Measurements from ENCODE around the gene KLHL25. TPM values are rescaled to one million over a fixed set of nuclear protein-coding genes. Genes with fewer than 3 reads are reported as not detected.
A peak's percentile ranks its signal among the peaks of the same experiment; 100 is the strongest.
"Not testable (repeated sequence)": the region's sequence is repeated elsewhere in the genome, so short reads cannot be mapped to it uniquely, and the experiment has no call there.

Gene KLHL25
- polyA plus RNA-seq, 1 donor = 5.6 TPM

DNA sequence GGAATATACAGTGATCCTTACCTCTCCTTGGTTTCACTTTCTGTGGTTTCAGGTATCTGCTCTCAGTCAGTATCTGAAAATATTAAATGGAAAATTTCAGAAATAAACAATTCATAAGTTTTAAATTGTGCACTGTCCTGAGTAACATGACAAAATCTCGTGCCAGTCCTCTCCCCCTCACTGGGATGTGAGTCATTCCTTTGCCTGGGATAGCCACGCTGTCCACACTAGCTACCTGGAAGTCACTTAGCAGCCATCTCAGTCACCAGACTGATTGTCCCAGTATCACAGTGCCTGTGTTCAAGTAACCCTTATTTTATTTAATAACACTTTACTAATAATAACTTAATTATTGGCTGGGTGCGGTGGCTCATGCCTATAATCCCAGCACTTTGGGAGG is 15.3 kb upstream of the KLHL25 start:
- no peak overlapping the region for H3K4me3 ChIP-seq (ENCODE audit: low read length)
- no peak for DNase-seq
- H3K9me3 ChIP-seq (ENCODE audit: control insufficient read depth, low read depth, low read length) = no peaks in the 10 kb centered on the region
- H3K36me3 ChIP-seq (ENCODE audit: control insufficient read depth, insufficient read depth, low read length) = no peaks in the 10 kb centered on the region
- no peaks in the 10 kb centered on the region for H3K27me3 ChIP-seq (ENCODE audit: control insufficient read depth, insufficient read depth, low read length)
- H3K4me1 ChIP-seq (ENCODE audit: control insufficient read depth, insufficient read depth, low read length) = no peaks in the 10 kb centered on the region
- no peak overlapping the region for H3K27ac ChIP-seq (ENCODE audit: low read length)
- WGBS (ENCODE audit: insufficient coverage, low lambda C conversion rate) = no CpG with 5 or more reads among the region's 3 CpGs

- Histone ChIP-seq H3K27ac (ENCODE audit: low read length) (no peak overlapping the region), H3K27me3 (ENCODE audit: control insufficient read depth, insufficient read depth, low read length) (no peaks in the 10 kb centered on the region)
- WGBS (ENCODE audit: insufficient coverage, low lambda C conversion rate) = no CpG with 5 or more reads among the region's 3 CpGs
These were observed 10.7 kb upstream of the KLHL25 start for GRCh38 chr15:85805420-85805819.

GRCh38 chr15:85804481-85805170 is 9.9 kb upstream of the KLHL25 start:
- H3K9me3 ChIP-seq (ENCODE audit: control insufficient read depth, low read depth, low read length) = no peaks in the 10 kb centered on the region
- DNase-seq = no peak
- H3K36me3 ChIP-seq (ENCODE audit: control insufficient read depth, insufficient read depth, low read length) = no peaks in the 10 kb centered on the region
- no peak overlapping the region for H3K4me3 ChIP-seq (ENCODE audit: low read length)
- no peaks in the 10 kb centered on the region for H3K4me1 ChIP-seq (ENCODE audit: control insufficient read depth, insufficient read depth, low read length)
- no peak overlapping the region for H3K27ac ChIP-seq (ENCODE audit: low read length)
- WGBS (ENCODE audit: insufficient coverage, low lambda C conversion rate) = 70% methylated on average over 2 of the region's 7 CpGs
- H3K27me3 ChIP-seq (ENCODE audit: control insufficient read depth, insufficient read depth, low read length) = no peaks in the 10 kb centered on the region

More at GRCh38 chr15:85805420-85805819, 10.7 kb upstream of the KLHL25 start:
- Histone ChIP-seq H3K4me1 (ENCODE audit: control insufficient read depth, insufficient read depth, low read length) (no peaks in the 10 kb centered on the region), H3K4me3 (ENCODE audit: low read length) (no peak overlapping the region), H3K36me3 (ENCODE audit: control insufficient read depth, insufficient read depth, low read length) (no peaks in the 10 kb centered on the region), H3K9me3 (ENCODE audit: control insufficient read depth, low read depth, low read length) (no peaks in the 10 kb centered on the region)
- no peak for DNase-seq

DNA sequence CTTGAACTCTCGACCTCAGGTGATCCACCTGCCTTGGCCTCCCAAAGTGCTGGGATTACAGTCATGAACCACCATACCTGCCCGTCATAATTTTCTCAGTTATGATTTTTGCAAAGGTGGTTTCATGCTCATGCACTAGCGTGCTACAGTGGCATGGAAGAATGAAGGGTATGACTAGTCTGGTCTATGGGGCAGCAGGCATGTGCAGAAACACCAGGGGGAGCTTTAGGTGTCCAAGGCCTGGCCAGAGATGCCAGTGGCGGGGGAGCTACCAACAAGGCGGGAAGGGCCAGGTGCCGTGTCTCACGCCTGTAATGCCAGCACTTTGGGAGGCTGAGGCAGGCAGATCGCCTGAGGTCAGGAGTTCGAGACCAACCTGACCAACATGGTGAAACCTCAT is 7.9 kb upstream of the KLHL25 start:
- H3K27me3 ChIP-seq (ENCODE audit: control insufficient read depth, insufficient read depth, low read length); H3K4me1 ChIP-seq (ENCODE audit: control insufficient read depth, insufficient read depth, low read length); DNase-seq; H3K27ac ChIP-seq (ENCODE audit: low read length); H3K9me3 ChIP-seq (ENCODE audit: control insufficient read depth, low read depth, low read length); H3K4me3 ChIP-seq (ENCODE audit: low read length); H3K36me3 ChIP-seq (ENCODE audit: control insufficient read depth, insufficient read depth, low read length): not testable (repeated sequence)
- WGBS (ENCODE audit: insufficient coverage, low lambda C conversion rate) = no CpG with 5 or more reads among the region's 9 CpGs

- no peak overlapping the region for H3K27ac ChIP-seq (ENCODE audit: low read length)
- WGBS (ENCODE audit: insufficient coverage, low lambda C conversion rate) = 83% methylated on average over 4 of the region's 9 CpGs
These were observed 5.9 kb upstream of the KLHL25 start for GRCh38 chr15:85800478-85801123.

GRCh38 chr15:85796371-85796770 is 1.6 kb upstream of the KLHL25 start:
- no CpG with 5 or more reads among the region's 7 CpGs for WGBS (ENCODE audit: insufficient coverage, low lambda C conversion rate)
- DNase-seq; H3K9me3 ChIP-seq (ENCODE audit: control insufficient read depth, low read depth, low read length); H3K27ac ChIP-seq (ENCODE audit: low read length); H3K27me3 ChIP-seq (ENCODE audit: control insufficient read depth, insufficient read depth, low read length); H3K4me3 ChIP-seq (ENCODE audit: low read length); H3K36me3 ChIP-seq (ENCODE audit: control insufficient read depth, insufficient read depth, low read length): not testable (repeated sequence)
- H3K4me1 ChIP-seq (ENCODE audit: control insufficient read depth, insufficient read depth, low read length) = peaks cover 16% of the 10 kb centered on the region

More at GRCh38 chr15:85800478-85801123, 5.9 kb upstream of the KLHL25 start:
- H3K9me3 ChIP-seq (ENCODE audit: control insufficient read depth, low read depth, low read length) = no peaks in the 10 kb centered on the region
- no peaks in the 10 kb centered on the region for H3K36me3 ChIP-seq (ENCODE audit: control insufficient read depth, insufficient read depth, low read length)
- peaks cover 5% of the 10 kb centered on the region for H3K4me1 ChIP-seq (ENCODE audit: control insufficient read depth, insufficient read depth, low read length)
- H3K4me3 ChIP-seq (ENCODE audit: low read length) = no peak overlapping the region
- H3K27me3 ChIP-seq (ENCODE audit: control insufficient read depth, insufficient read depth, low read length) = no peaks in the 10 kb centered on the region
- peak; percentile 38 to 65 for DNase-seq

DNA sequence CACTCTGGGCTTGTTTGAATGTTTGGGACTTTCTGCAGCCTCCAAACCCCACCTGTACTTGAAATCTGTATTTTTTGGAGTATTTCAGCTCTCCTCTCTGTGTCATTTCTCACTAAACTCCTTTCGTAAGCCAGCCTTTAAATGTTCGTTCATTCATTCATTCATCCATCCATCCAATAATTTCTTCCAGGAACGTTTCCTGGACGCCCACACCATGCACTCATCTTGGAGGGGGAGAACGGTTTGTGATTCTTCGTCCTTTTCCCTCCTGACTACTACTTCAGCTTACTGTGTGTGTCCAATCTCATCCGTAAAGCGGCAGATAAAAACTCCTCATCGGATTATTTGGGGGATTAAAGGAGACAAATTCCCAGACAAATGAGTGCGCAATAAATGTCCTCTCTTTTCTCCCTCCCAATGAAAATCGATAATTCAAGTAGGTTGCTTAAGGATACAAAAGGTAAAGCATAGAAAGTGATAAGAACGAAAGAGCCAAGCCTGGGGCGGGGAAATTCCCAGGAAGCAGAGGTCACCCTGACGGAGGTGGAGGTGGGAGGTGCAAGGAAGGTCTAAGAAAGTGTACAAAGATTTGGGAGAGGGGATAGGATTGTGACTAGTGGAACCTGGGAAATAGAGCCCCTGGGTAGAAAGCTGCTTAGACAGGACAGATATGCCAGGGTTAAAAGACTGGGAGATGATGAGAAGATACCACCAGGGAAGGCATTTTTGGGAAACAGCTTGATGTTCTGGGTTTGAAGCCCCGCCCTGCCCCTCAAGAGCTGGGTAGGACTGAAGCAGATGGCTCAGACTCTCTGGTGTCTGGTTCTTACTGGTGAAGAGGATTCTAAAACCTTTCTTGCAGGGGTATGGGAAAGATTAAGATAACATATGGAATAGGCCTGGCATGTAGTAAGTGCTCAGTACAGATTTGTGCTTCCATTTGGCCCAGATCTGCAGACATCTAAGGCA is 896 bp upstream of the KLHL25 start:
- Histone ChIP-seq H3K27me3 (ENCODE audit: control insufficient read depth, insufficient read depth, low read length) (no peaks in the 10 kb centered on the region), H3K36me3 (ENCODE audit: control insufficient read depth, insufficient read depth, low read length) (no peaks in the 10 kb centered on the region), H3K27ac (ENCODE audit: low read length) (peak overlapping the region; percentile 47), H3K4me3 (ENCODE audit: low read length) (peak overlapping the region; percentile 52), H3K9me3 (ENCODE audit: control insufficient read depth, low read depth, low read length) (no peaks in the 10 kb centered on the region), H3K4me1 (ENCODE audit: control insufficient read depth, insufficient read depth, low read length) (peaks cover 16% of the 10 kb centered on the region)
- peak in 1 of 2 donors; percentile 72 for DNase-seq
- 21% methylated on average over 5 of the region's 15 CpGs for WGBS (ENCODE audit: insufficient coverage, low lambda C conversion rate)

DNA sequence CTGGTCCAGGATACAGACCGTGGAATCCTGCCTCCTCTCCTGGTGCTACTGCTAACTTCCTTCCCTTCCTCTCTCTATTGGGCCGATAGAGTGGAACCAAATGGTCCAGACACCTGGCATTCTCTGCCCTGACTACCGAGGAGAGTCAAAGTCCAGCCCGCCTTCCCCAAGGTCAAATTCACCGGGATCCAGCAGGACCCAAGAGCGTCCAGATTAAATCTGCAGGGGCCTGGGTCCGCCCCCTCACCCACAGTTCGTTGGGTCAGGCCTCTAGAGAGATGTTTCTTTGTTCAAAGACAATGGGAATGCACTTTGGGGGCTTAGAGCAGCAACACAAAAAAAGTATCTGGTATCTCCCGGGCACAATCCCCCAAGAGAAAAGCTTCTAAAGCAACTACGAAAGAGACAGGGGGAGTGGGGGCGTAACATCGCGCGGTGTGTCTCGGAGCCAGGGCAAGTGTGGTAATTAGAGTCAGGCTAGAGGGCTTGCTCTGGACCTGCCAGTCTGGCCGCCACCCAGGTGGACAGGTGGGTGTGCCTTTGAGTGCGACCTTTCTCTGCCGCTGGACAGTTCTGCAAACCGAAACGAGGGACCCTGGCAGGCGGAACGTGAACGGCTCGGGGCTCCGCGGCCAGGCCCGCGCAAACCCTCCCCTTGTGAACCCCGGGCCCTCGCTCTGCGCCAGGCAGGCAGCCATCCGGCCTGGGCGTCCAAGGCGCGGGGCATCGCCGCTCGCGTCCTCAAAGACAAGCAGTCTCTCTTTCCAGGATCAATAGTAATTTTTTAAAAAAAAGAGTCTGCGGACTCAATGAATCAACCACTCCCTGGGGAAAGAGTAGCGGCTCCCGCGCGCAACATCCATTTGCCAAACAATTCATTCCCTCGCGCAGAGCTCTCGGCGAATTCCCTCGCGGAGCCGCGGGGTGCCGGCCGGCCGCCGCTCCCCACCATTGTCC is 806 bp downstream of the KLHL25 start:
- peak in 1 of 2 donors; percentile 60 for DNase-seq
- WGBS (ENCODE audit: insufficient coverage, low lambda C conversion rate) = no CpG with 5 or more reads among the region's 56 CpGs
- H3K27me3 ChIP-seq (ENCODE audit: control insufficient read depth, insufficient read depth, low read length) = no peaks in the 10 kb centered on the region
- H3K9me3 ChIP-seq (ENCODE audit: control insufficient read depth, low read depth, low read length) = no peaks in the 10 kb centered on the region
- H3K27ac ChIP-seq (ENCODE audit: low read length) = peak overlapping the region; percentile 80
- peaks cover 16% of the 10 kb centered on the region for H3K4me1 ChIP-seq (ENCODE audit: control insufficient read depth, insufficient read depth, low read length)
- H3K36me3 ChIP-seq (ENCODE audit: control insufficient read depth, insufficient read depth, low read length) = no peaks in the 10 kb centered on the region
- peak overlapping the region; percentile 69 for H3K4me3 ChIP-seq (ENCODE audit: low read length)

GRCh38 chr15:85792912-85793590 is 1.7 kb downstream of the KLHL25 start:
- H3K36me3 ChIP-seq (ENCODE audit: control insufficient read depth, insufficient read depth, low read length) = no peaks in the 10 kb centered on the region
- peaks cover 16% of the 10 kb centered on the region for H3K4me1 ChIP-seq (ENCODE audit: control insufficient read depth, insufficient read depth, low read length)
- WGBS (ENCODE audit: insufficient coverage, low lambda C conversion rate) = no CpG with 5 or more reads among the region's 14 CpGs
- no peaks in the 10 kb centered on the region for H3K9me3 ChIP-seq (ENCODE audit: control insufficient read depth, low read depth, low read length)
- peak overlapping the region; percentile 69 for H3K4me3 ChIP-seq (ENCODE audit: low read length)
- H3K27me3 ChIP-seq (ENCODE audit: control insufficient read depth, insufficient read depth, low read length) = no peaks in the 10 kb centered on the region
- H3K27ac ChIP-seq (ENCODE audit: low read length) = no peak overlapping the region
- DNase-seq = no peak

Measured in large intestine (tissue), 3 donors.